HepG2 (cell line): ENCODE measurements around the gene HIF1AN. TPM values are rescaled to one million over a fixed set of nuclear protein-coding genes. Genes with fewer than 3 reads are reported as not detected.

Source experiments
- ATAC-seq: fragments of 200-7000 bp; cut with Tn5 transposase; 3 replicates; pipeline ENCODE4 v1.9.1; 2020; ENCODE audit warnings: mild to moderate bottlenecking, moderate library complexity
- BruUV-seq: library from RNA; stranded (reverse); fragments of 400-500 nt; replicated peaks from 2 replicates; lab custom pipeline; 2021; lab: Mats Ljungman, UMichigan
- CTCF ChIA-PET: fragments of 300-600 bp; formaldehyde crosslinking; extraction: SDS; loops from one replicate; lab custom pipeline; 2021; ENCODE audit warnings: low total read pairs, inconsistent platforms, low intra/inter-chr PET ratio; lab: Yijun Ruan, JAX
- POLR2A ChIA-PET: fragments of 350-600 bp; sonication (Branson Sonifier 250); formaldehyde crosslinking; loops from one replicate; lab custom pipeline; 2020; ENCODE audit warnings: antibody characterized with exemption, inconsistent platforms; lab: Yijun Ruan, JAX
- DNase-seq: peaks from one replicate; pipeline ENCODE4 v3.0.0-alpha.2; 2015; ENCODE audit warnings: low spot score
- FAIRE-seq: peaks from 3 replicates; lab custom pipeline; 2011; peaks lifted over from hg19 to GRCh38; lab: Jason Lieb, UNC
- H2AFZ ChIP-seq: one replicate; pipeline ENCODE4 v1.6.1; 2011; ENCODE audit warnings: low read length, inconsistent platforms
- H3K27ac ChIP-seq: fragments of 300-600 bp; 3 replicates; pipeline ENCODE4 v1.8.0; 2011; ENCODE audit warnings: mixed run types, mild to moderate bottlenecking, mixed read lengths, low read length, inconsistent platforms; ENCODE audit not compliant: insufficient read depth; ENCODE audit errors: extremely low read length
- H3K27me3 ChIP-seq, 2 experiments: fragments of 200-600 bp in 1 of 2; 2 replicates in 1 of 2; 3 replicates in 1 of 2; pipeline versions ENCODE4 v1.6.0 to v1.8.0; 2011; ENCODE audit warnings: low read length in 2 of 2, mild to moderate bottlenecking in 2 of 2, moderate library complexity in 2 of 2, inconsistent platforms in 1 of 2; ENCODE audit not compliant: insufficient read depth in 2 of 2, control insufficient read depth in 1 of 2
- H3K36me3 ChIP-seq, 2 experiments: fragments of 200-600 bp in 1 of 2; replicated peaks in 1 of 2; 2 replicates in 1 of 2; 3 replicates in 1 of 2; pipeline versions ENCODE4 v1.5.1 to v1.8.0; 2011; ENCODE audit warnings: low read length in 2 of 2, inconsistent platforms in 1 of 2; ENCODE audit not compliant: insufficient read depth in 2 of 2, control insufficient read depth in 1 of 2
- H3K4me1 ChIP-seq: 2 replicates; pipeline ENCODE4 v1.5.1; 2012; ENCODE audit warnings: low read length, inconsistent platforms; ENCODE audit not compliant: insufficient read depth
- H3K4me2 ChIP-seq: 2 replicates; pipeline ENCODE4 v1.6.0; 2011; ENCODE audit warnings: low read depth, low read length, inconsistent platforms
- H3K4me3 ChIP-seq, 3 experiments: fragments of 200-600 bp in 1 of 3; sonication (generic), shearing (Covaris generic) in 1 of 3; replicated peaks in 1 of 3; 2 replicates each; pipeline ENCODE4 v1.5.1; 2011 to 2016; ENCODE audit warnings: low read length in 3 of 3, inconsistent platforms in 2 of 3, low read depth in 2 of 3, mild to moderate bottlenecking in 2 of 3, control low read depth in 1 of 3, mixed read lengths in 1 of 3; ENCODE audit not compliant: insufficient read depth in 1 of 3
- H3K79me2 ChIP-seq: one replicate; pipeline ENCODE4 v1.6.1; 2011; ENCODE audit warnings: low read length, inconsistent platforms; ENCODE audit not compliant: insufficient read depth
- H3K9ac ChIP-seq: 2 replicates; pipeline ENCODE4 v1.6.0; 2011; ENCODE audit warnings: mild to moderate bottlenecking, low read depth, low read length, inconsistent platforms; ENCODE audit not compliant: insufficient read depth
- H3K9me3 ChIP-seq: 2 replicates; pipeline ENCODE4 v1.5.1; 2012; ENCODE audit warnings: mild to moderate bottlenecking, low read length
- H4K20me1 ChIP-seq: 2 replicates; pipeline ENCODE4 v1.6.0; 2011; ENCODE audit warnings: inconsistent platforms, mild to moderate bottlenecking, low read length, moderate library complexity; ENCODE audit not compliant: insufficient read depth
- DRAP1 ChIP-seq: IDR thresholded peaks from 2 replicates; pipeline ENCODE4 v1.6.1; 2016; ENCODE audit warnings: missing genetic modification reagents, missing compliant biosample characterization
- HCFC1 ChIP-seq: fragments of 150-350 bp; IDR thresholded peaks from 2 replicates; pipeline ENCODE4 v1.6.1; 2014; ENCODE audit warnings: low read depth, low read length
- NFRKB ChIP-seq: fragments of 450-650 bp; IDR thresholded peaks from 2 replicates; pipeline ENCODE4 v1.6.1; 2017
- PCBP2 ChIP-seq: fragments of 200-400 bp; formaldehyde crosslinking; optimal IDR thresholded peaks from 2 replicates; pipeline ENCODE3; 2018; ENCODE audit warnings: low read length, low read depth; ENCODE audit not compliant: poor library complexity, severe bottlenecking
- POLR2A ChIP-seq, 2 experiments: IDR thresholded peaks; 2 replicates each; pipeline ENCODE4 v1.6.1; 2011; ENCODE audit warnings: low read depth in 2 of 2, low read length in 2 of 2, mild to moderate bottlenecking in 1 of 2, moderate library complexity in 1 of 2; ENCODE audit not compliant: insufficient read depth in 1 of 2
- TCF7L2 ChIP-seq: IDR thresholded peaks from 2 replicates; pipeline ENCODE4 v1.6.1; 2011; ENCODE audit warnings: mild to moderate bottlenecking, low read depth, low read length, moderate library complexity
- ZBTB20 ChIP-seq: sonication (generic); formaldehyde crosslinking; IDR thresholded peaks from 2 replicates; pipeline ENCODE4 v1.8.1; 2023; ENCODE audit warnings: missing genetic modification reagents, low read depth, mild to moderate bottlenecking, borderline replicate concordance
- ZNF326 ChIP-seq: sonication (generic); formaldehyde crosslinking; IDR thresholded peaks from 2 replicates; pipeline ENCODE4 v1.4.0; 2020; ENCODE audit warnings: missing genetic modification reagents, borderline replicate concordance
- ZNF430 ChIP-seq: sonication (generic); formaldehyde crosslinking; IDR thresholded peaks from 2 replicates; pipeline ENCODE4 v1.9.0; 2021; ENCODE audit warnings: mild to moderate bottlenecking, missing genetic modification reagents
- ZNF615 ChIP-seq: sonication (generic); formaldehyde crosslinking; IDR thresholded peaks from 2 replicates; pipeline ENCODE4 v1.5.0; 2020; ENCODE audit warnings: mild to moderate bottlenecking, missing genetic modification reagents, borderline replicate concordance
- ZNF660 ChIP-seq: sonication (generic); formaldehyde crosslinking; IDR thresholded peaks from 2 replicates; pipeline ENCODE4 v1.5.1; 2020; ENCODE audit warnings: mild to moderate bottlenecking, low read depth, missing genetic modification reagents, borderline replicate concordance
- ZNF879 ChIP-seq: sonication (generic); formaldehyde crosslinking; IDR thresholded peaks from 2 replicates; pipeline ENCODE4 v1.8.1; 2023; ENCODE audit warnings: missing genetic modification reagents
- WGBS: methylation state at CpG from one replicate; pipeline ENCODE4 v1.1.6; 2017; ENCODE audit warnings: low lambda C conversion rate; 5-methylcytosine and 5-hydroxymethylcytosine counted together
- in situ Hi-C: cut with HindIII; loops from 2 replicates; pipeline ENCODE4 v1.10.0; 2017; ENCODE audit warnings: low pct_unique_long_range_greater_than_20kb; ENCODE audit not compliant: extremely low pct_ligation_motif_present
- intact Hi-C: fragments of 100-400 bp; cut with micrococcal nuclease; formaldehyde crosslinking; loops from one replicate; pipeline ENCODE4 v1.10.0; 2022; ENCODE audit not compliant: unreplicated experiment
- polyA plus RNA-seq, 8 experiments: library from polyadenylated mRNA; depleted of rRNA in 3 of 8; stranded (reverse) in 7 of 8; unstranded in 1 of 8; fragments of >200 nt; fragmentation: Illumina TruSeq in 4 of 8; extraction: Trizol in 4 of 8; gene quantifications; 2 replicates each; pipeline versions ENCODE4 v1.2.1 to v1.2.3, GENCODE V29; 2011 to 2016; ENCODE audit warnings: low read depth in 4 of 8, missing spikeins in 1 of 8, mixed read lengths in 1 of 8; ENCODE audit not compliant: insufficient read depth in 1 of 8
- total RNA-seq, 5 experiments: library from RNA; depleted of rRNA; stranded (reverse); fragments of >200 nt; fragmentation: Illumina TruSeq; extraction: Trizol; gene quantifications; 2 replicates each; pipeline ENCODE4 v1.2.3, GENCODE V29; 2016; ENCODE audit warnings: low read depth in 1 of 5
- TF ChIP-seq, protein P1 (sequence below): sonication (generic); formaldehyde crosslinking; IDR thresholded peaks from 2 replicates; pipeline ENCODE4 v1.4.0; 2020; ENCODE audit warnings: missing genetic modification reagents, borderline replicate concordance
- TF ChIP-seq, protein P2 (sequence below): sonication (generic); formaldehyde crosslinking; IDR thresholded peaks from 2 replicates; pipeline ENCODE4 v1.4.0; 2020; ENCODE audit warnings: missing genetic modification reagents, mild to moderate bottlenecking, borderline replicate concordance
- TF ChIP-seq, protein P3 (sequence below), 2 experiments: sonication (generic) in 1 of 2; formaldehyde crosslinking in 1 of 2; IDR thresholded peaks; 2 replicates each; pipeline versions ENCODE4 v1.4.0 to v1.6.1; 2018 to 2020; ENCODE audit warnings: missing genetic modification reagents in 2 of 2, borderline replicate concordance in 1 of 2, low read depth in 1 of 2, mild to moderate bottlenecking in 1 of 2, missing biosample characterization in 1 of 2

Gene HIF1AN
- total and polyA plus RNA-seq, 2 of the 13 experiments (the other 11 are each of a cell fraction or from before 2014, with no cell fraction given) = 8.6 to 10.7 TPM

DNA sequence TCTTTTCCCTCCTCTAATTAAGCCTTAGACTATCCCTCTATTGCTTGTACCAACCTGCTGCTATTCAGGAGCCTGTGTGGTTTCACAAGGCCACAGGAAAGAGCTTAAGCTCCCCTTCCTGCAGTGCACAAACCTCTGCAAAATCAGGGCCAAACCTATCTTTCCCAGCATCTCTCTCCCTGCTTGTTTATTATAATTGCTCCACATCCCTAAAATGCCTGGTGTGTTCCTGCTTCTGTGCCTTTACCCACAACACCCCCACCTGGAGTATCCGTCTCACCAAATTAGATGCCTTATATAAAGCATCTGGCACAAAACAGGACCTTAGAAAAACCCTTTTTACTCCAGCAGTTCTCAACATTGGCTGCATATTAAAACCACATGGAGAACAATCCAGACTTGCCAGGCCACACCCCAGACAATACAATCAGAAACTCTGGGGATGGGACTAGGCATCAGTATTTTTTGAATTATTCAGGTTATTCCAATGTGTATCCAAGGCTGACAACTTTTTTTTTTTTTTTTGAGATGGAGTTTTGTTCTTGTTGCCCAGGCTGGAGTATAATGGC, 32.7 kb upstream of the HIF1AN start:
- POLR2A ChIA-PET = no interaction called here
- CTCF ChIA-PET = no interaction called here
- no peak overlapping the region for H3K4me2 ChIP-seq
- H3K4me1 ChIP-seq = peaks cover 8% of the 10 kb centered on the region; the same call in 1 of the 2 replicates
- BruUV-seq = no TSS peak
- H2AFZ ChIP-seq = no peak overlapping the region
- 95% methylated on average over 1 of the region's 1 CpG for WGBS
- H4K20me1 ChIP-seq = no peaks in the 10 kb centered on the region
- FAIRE-seq (no peak), ATAC-seq (no peak)
- H3K4me3 ChIP-seq = no peak overlapping the region
- in situ Hi-C loops = no loop called here
- no peak for TF ChIP-seq ZNF326 (CRISPR knock-in tag)
- TF ChIP-seq NFRKB = no peak
- no peak for TF ChIP-seq ZNF430 (CRISPR knock-in tag)
- no peak for TF ChIP-seq HCFC1
- no peak for TF ChIP-seq POLR2A (IDR thresholded peaks at IDR 0.05; ENCODE audit: insufficient read depth in 1 of 2, low read depth in 2 of 2, low read length in 2 of 2)
- TF ChIP-seq ZNF879 (CRISPR knock-in tag) = no peak
- TF ChIP-seq DRAP1 = no peak
- TF ChIP-seq ZBTB20 (CRISPR knock-in tag) = no peak
- TF ChIP-seq, protein P1, sequence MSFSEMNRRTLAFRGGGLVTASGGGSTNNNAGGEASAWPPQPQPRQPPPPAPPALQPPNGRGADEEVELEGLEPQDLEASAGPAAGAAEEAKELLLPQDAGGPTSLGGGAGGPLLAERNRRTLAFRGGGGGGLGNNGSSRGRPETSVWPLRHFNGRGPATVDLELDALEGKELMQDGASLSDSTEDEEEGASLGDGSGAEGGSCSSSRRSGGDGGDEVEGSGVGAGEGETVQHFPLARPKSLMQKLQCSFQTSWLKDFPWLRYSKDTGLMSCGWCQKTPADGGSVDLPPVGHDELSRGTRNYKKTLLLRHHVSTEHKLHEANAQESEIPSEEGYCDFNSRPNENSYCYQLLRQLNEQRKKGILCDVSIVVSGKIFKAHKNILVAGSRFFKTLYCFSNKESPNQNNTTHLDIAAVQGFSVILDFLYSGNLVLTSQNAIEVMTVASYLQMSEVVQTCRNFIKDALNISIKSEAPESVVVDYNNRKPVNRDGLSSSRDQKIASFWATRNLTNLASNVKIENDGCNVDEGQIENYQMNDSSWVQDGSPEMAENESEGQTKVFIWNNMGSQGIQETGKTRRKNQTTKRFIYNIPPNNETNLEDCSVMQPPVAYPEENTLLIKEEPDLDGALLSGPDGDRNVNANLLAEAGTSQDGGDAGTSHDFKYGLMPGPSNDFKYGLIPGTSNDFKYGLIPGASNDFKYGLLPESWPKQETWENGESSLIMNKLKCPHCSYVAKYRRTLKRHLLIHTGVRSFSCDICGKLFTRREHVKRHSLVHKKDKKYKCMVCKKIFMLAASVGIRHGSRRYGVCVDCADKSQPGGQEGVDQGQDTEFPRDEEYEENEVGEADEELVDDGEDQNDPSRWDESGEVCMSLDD (CRISPR knock-in tag) = no peak
- no peak for TF ChIP-seq ZNF660 (CRISPR knock-in tag)
- TF ChIP-seq, protein P2, sequence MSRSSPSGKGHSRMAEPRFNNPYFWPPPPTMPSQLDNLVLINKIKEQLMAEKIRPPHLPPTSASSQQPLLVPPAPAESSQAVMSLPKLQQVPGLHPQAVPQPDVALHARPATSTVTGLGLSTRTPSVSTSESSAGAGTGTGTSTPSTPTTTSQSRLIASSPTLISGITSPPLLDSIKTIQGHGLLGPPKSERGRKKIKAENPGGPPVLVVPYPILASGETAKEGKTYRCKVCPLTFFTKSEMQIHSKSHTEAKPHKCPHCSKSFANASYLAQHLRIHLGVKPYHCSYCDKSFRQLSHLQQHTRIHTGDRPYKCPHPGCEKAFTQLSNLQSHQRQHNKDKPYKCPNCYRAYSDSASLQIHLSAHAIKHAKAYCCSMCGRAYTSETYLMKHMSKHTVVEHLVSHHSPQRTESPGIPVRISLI (CRISPR knock-in tag) = no peak
- TF ChIP-seq PCBP2 = no peak
- no peak for TF ChIP-seq ZNF615 (CRISPR knock-in tag)
- TF ChIP-seq, protein P3, sequence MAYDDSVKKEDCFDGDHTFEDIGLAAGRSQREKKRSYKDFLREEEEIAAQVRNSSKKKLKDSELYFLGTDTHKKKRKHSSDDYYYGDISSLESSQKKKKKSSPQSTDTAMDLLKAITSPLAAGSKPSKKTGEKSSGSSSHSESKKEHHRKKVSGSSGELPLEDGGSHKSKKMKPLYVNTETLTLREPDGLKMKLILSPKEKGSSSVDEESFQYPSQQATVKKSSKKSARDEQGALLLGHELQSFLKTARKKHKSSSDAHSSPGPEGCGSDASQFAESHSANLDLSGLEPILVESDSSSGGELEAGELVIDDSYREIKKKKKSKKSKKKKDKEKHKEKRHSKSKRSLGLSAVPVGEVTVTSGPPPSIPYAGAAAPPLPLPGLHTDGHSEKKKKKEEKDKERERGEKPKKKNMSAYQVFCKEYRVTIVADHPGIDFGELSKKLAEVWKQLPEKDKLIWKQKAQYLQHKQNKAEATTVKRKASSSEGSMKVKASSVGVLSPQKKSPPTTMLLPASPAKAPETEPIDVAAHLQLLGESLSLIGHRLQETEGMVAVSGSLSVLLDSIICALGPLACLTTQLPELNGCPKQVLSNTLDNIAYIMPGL (CRISPR knock-in tag; IDR thresholded peaks at IDR 0.05; ENCODE audit: borderline replicate concordance in 1 of 2, low read depth in 1 of 2) = no peak
- TF ChIP-seq TCF7L2 = no peak
- TF ChIP-seq, all 625 proteins: peak for 0
- Histone ChIP-seq H3K27me3 (no peaks in the 10 kb centered on the region), H3K79me2 (no peaks in the 10 kb centered on the region), H3K9ac (no peak overlapping the region), H3K36me3 (no peaks in the 10 kb centered on the region; a peak in 1 of 5 replicates), H3K9me3 (no peaks in the 10 kb centered on the region), H3K27ac (no peak overlapping the region)
- intact Hi-C loops = no loop called here
- DNase-seq = no peak
